Upper lobe of right lung (tissue), 1 donor: ENCODE measurements around the gene PDE3A. TPM values are rescaled to one million over a fixed set of nuclear protein-coding genes. Genes with fewer than 3 reads are reported as not detected.

ENCODE experiments used
- ATAC-seq: fragments of 200-7000 bp; cut with Tn5 transposase; one replicate; pipeline ENCODE4 v1.9.1; 2020; ENCODE audit warnings: mild to moderate bottlenecking, moderate library complexity
- DNase-seq: peaks from one replicate; pipeline ENCODE4 v3.0.0-alpha.2; 2020
- H3K27ac ChIP-seq: fragments of 200-600 bp; one replicate; pipeline ENCODE4 v1.8.0; 2022
- H3K27me3 ChIP-seq: fragments of 200-600 bp; one replicate; pipeline ENCODE4 v1.8.0; 2022; ENCODE audit warnings: mild to moderate bottlenecking
- H3K36me3 ChIP-seq: fragments of 200-600 bp; one replicate; pipeline ENCODE4 v1.8.0; 2022
- H3K4me1 ChIP-seq: fragments of 200-600 bp; one replicate; pipeline ENCODE4 v1.8.0; 2022
- H3K4me3 ChIP-seq: fragments of 200-600 bp; one replicate; pipeline ENCODE4 v1.8.0; 2022; ENCODE audit warnings: mild to moderate bottlenecking
- H3K9me3 ChIP-seq: fragments of 200-600 bp; one replicate; pipeline ENCODE4 v1.8.0; 2022
- intact Hi-C: fragments of 100-400 bp; cut with DNase I; formaldehyde crosslinking; loops from one replicate; pipeline ENCODE4 v1.11.0; 2022
- total RNA-seq: library from RNA; stranded (reverse); fragmentation: NEBNext Ultra II Directional; extraction: Animal tissue kit (Norgen Biotek cat#: 25700); gene quantifications from one replicate; pipeline ENCODE4 v1.2.1, GENCODE V29; 2021
- TF ChIP-seq, protein P1 (sequence below): fragments of 200-600 bp; IDR thresholded peaks from one replicate; pipeline ENCODE4 v1.8.0; 2022; ENCODE audit warnings: antibody characterized with exemption
- donor health status: DM: no; HTN: yes; CAD: no; lungs with severe emphysema.

PDE3A gene
- total RNA-seq, 1 donor from 2014 or later, result 8.4 TPM

DNA sequence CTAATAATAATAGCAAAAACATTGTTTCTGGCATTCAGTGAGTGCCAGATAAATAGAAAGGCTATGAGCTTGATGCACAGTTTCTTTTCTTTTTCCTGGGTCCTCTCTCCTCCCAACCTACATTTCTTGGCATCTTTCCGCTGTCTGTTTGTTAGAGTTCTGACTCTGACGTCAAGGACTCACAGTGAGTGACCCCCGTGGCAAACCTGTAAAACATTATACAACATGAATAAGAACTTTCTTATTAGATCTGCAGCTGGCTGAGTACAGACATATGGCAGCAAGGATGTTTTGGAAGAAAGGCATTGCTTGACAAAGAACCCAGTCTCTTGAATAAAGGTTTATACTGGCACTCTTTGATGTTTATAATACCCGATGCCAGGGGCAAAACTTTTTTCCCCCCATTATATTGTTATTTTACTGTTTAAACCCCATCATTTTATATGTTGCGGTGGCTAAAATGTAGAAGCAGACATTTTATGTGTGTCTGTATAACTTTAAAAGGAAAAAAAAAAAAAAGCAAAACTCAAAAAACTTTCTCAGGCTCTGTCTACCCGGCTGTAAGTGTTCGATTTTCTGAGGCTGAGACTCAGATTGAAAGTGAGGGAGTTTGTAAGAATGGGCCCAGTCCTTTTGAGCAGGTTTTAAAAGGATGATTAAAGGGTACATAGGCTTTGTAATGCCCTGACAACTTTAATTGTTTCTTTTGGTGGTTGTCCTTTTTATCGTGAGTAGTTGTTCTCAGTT, 159.3 kb downstream of the PDE3A start:
- Histone ChIP-seq H3K4me3 (no peak overlapping the region), H3K9me3 (no peaks in the 10 kb centered on the region), H3K36me3 (no peaks in the 10 kb centered on the region), H3K4me1 (no peaks in the 10 kb centered on the region), H3K27me3 (no peaks in the 10 kb centered on the region), H3K27ac (no peak overlapping the region)
- TF ChIP-seq, protein P1, sequence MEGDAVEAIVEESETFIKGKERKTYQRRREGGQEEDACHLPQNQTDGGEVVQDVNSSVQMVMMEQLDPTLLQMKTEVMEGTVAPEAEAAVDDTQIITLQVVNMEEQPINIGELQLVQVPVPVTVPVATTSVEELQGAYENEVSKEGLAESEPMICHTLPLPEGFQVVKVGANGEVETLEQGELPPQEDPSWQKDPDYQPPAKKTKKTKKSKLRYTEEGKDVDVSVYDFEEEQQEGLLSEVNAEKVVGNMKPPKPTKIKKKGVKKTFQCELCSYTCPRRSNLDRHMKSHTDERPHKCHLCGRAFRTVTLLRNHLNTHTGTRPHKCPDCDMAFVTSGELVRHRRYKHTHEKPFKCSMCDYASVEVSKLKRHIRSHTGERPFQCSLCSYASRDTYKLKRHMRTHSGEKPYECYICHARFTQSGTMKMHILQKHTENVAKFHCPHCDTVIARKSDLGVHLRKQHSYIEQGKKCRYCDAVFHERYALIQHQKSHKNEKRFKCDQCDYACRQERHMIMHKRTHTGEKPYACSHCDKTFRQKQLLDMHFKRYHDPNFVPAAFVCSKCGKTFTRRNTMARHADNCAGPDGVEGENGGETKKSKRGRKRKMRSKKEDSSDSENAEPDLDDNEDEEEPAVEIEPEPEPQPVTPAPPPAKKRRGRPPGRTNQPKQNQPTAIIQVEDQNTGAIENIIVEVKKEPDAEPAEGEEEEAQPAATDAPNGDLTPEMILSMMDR, result no peak
- DNase-seq, result no peak
- no peak for ATAC-seq
- intact Hi-C loops, result no loop called here

- H3K27ac ChIP-seq, result no peak overlapping the region
- DNase-seq (no peak), ATAC-seq (no peak)
- H3K36me3 ChIP-seq, result no peaks in the 10 kb centered on the region
- TF ChIP-seq, protein P1, result no peak
- H3K27me3 ChIP-seq, result no peaks in the 10 kb centered on the region
- H3K4me3 ChIP-seq, result no peak overlapping the region
- no peaks in the 10 kb centered on the region for H3K9me3 ChIP-seq
- intact Hi-C loops, result no loop called here
- H3K4me1 ChIP-seq, result no peaks in the 10 kb centered on the region
Observed at GRCh38 chr12:20528208-20528607, 159.9 kb downstream of the PDE3A start.

DNA sequence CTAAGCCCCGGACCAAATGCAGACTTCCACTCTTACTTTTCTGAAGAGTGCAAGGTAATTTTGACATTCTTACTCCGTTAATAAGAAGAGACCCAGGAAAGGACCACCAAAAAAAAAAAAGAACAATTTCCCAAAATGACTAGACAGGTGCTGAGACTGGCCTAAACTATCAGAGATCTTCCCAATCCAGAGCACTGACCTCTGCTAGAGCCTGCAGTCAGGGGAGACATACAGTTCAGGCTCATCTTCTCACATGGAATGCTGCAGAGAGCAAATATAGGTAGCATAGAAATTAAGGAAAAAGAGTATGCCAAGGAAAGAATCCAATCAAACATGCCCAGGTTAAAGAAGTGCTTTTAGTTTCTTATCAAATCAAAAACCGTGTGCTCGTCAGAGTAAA, 177.9 kb downstream of the PDE3A start:
- no peak for ATAC-seq

DNA sequence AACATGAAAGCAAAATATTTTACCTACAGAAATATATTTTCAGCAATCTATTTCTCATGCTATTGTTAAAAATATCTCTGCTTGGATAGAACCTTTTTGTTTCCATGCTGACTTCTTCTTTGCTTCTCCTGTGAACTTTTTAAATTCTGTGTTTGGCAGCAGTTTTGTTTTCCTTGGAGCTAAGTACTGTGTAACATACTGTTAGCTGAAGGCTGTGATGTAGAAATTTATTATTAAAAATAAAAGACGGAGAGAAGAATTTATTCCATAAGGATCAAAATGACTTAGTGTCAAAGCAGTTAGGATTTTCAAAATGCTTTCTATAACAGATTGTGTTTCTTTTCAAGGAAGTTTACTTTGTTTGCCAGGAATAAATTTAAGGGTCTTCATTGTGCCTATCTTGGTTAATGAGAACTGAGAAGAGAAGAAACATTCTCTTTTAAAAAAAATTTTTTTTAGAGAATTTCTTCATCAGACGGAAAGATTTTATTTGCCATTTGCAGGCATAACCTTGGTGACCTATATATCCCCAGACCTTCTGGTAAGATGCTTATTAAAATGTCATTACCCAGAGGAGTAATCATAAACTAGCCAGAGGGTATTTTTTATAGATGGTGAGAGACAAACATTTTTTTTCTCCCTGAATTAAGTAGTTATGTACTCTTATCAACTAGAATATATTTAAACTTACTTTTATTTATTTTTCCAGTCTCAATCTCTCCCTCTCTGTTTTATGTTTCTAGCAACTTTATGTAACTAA, 179.7 kb downstream of the PDE3A start:
- H3K27ac ChIP-seq, result no peak overlapping the region
- no peak for ATAC-seq
- intact Hi-C loops, result no loop called here
- H3K9me3 ChIP-seq, result no peaks in the 10 kb centered on the region
- H3K27me3 ChIP-seq, result no peaks in the 10 kb centered on the region
- H3K4me3 ChIP-seq, result no peak overlapping the region
- DNase-seq, result no peak
- H3K36me3 ChIP-seq, result no peaks in the 10 kb centered on the region
- TF ChIP-seq, protein P1, result no peak
- no peaks in the 10 kb centered on the region for H3K4me1 ChIP-seq

More for the DNA sequence above, 177.9 kb downstream of the PDE3A start:
- Histone ChIP-seq H3K27me3 (no peaks in the 10 kb centered on the region), H3K4me1 (no peaks in the 10 kb centered on the region), H3K9me3 (no peaks in the 10 kb centered on the region), H3K27ac (no peak overlapping the region), H3K4me3 (no peak overlapping the region), H3K36me3 (no peaks in the 10 kb centered on the region)
- DNase-seq, result no peak
- intact Hi-C loops, result no loop called here
- TF ChIP-seq, protein P1, result no peak

- H3K27me3 ChIP-seq, result no peaks in the 10 kb centered on the region
- no peaks in the 10 kb centered on the region for H3K9me3 ChIP-seq
- H3K4me1 ChIP-seq, result no peaks in the 10 kb centered on the region
- DNase-seq, result no peak
- no peaks in the 10 kb centered on the region for H3K36me3 ChIP-seq
- intact Hi-C loops, result no loop called here
- TF ChIP-seq, protein P1, result no peak
- H3K4me3 ChIP-seq, result no peak overlapping the region
- no peak overlapping the region for H3K27ac ChIP-seq
- ATAC-seq, result no peak
Observed at GRCh38 chr12:20548611-20549010, 180.3 kb downstream of the PDE3A start.
